K562 (cell line): ENCODE results near the gene HEATR3. TPM values are rescaled to one million over a fixed set of nuclear protein-coding genes. Genes with fewer than 3 reads are reported as not detected.
A peak's percentile ranks its signal among the peaks of the same experiment; 100 is the strongest.

ENCODE experiments used
- CCAR2 ChIP-seq: fragments of 200-400 bp; formaldehyde crosslinking; IDR thresholded peaks from 2 replicates; pipeline ENCODE4 v1.6.1; 2017; ENCODE audit warnings: mild to moderate bottlenecking, low read depth, low read length
- CXXC5 ChIP-seq: fragments of 250-450 bp; sonication (Bioruptor Pico); IDR thresholded peaks from 2 replicates; pipeline ENCODE4 v1.8.0; 2022; ENCODE audit warnings: inconsistent platforms, mild to moderate bottlenecking, moderate library complexity
- EP300 ChIP-seq: IDR thresholded peaks from 2 replicates; pipeline ENCODE4 v1.6.1; 2012; ENCODE audit warnings: low read length, improper control_type of control experiment
- ETV6 ChIP-seq, 3 experiments: fragments of 150-350 bp in 1 of 3; sonication (generic) in 1 of 3; formaldehyde crosslinking in 1 of 3; IDR thresholded peaks; 2 replicates each; pipeline versions ENCODE4 v1.6.1 to v1.8.0; 2014 to 2022; ENCODE audit warnings: borderline replicate concordance in 2 of 3, low read depth in 2 of 3, antibody characterized with exemption in 1 of 3, low read length in 1 of 3, mild to moderate bottlenecking in 1 of 3, missing genetic modification reagents in 1 of 3
- GABPA ChIP-seq: fragments of 200-800 bp; sonication (Bioruptor generic); conservative IDR thresholded peaks from 2 replicates; pipeline ENCODE4 v1.6.1; 2016; ENCODE audit warnings: low read depth, missing genetic modification characterization, missing compliant biosample characterization
- KDM2B ChIP-seq: fragments of 250-450 bp; sonication (Bioruptor Pico); IDR thresholded peaks from 2 replicates; pipeline ENCODE4 v1.8.0; 2021; ENCODE audit warnings: mild to moderate bottlenecking, moderate library complexity
- KHSRP ChIP-seq: fragments of 450-650 bp; IDR thresholded peaks from 2 replicates; pipeline ENCODE4 v1.6.1; 2017
- LEF1 ChIP-seq: fragments of 450-650 bp; IDR thresholded peaks from 2 replicates; pipeline ENCODE4 v1.6.1; 2016; ENCODE audit warnings: mild to moderate bottlenecking
- MAFK ChIP-seq: IDR thresholded peaks from 2 replicates; pipeline ENCODE4 v1.6.1; 2011; ENCODE audit warnings: low read length, improper control_type of control experiment
- NCOR1 ChIP-seq: fragments of 450-650 bp; IDR thresholded peaks from 2 replicates; pipeline ENCODE4 v1.6.1; 2016; ENCODE audit warnings: mild to moderate bottlenecking, moderate library complexity
- NFE2 ChIP-seq: IDR thresholded peaks from 2 replicates; pipeline ENCODE4 v1.6.1; 2014; ENCODE audit warnings: antibody characterized with exemption, low read depth
- NFIC ChIP-seq: fragments of 450-650 bp; IDR thresholded peaks from 2 replicates; pipeline ENCODE4 v1.6.1; 2017; ENCODE audit warnings: mild to moderate bottlenecking, inconsistent platforms
- SNAPC5 ChIP-seq: fragments of 250-450 bp; sonication (Bioruptor Pico); IDR thresholded peaks from 2 replicates; pipeline ENCODE4 v1.8.0; 2021; ENCODE audit warnings: moderate library complexity, mild to moderate bottlenecking, inconsistent platforms
- TBL1XR1 ChIP-seq, 2 experiments: IDR thresholded peaks; 2 replicates each; pipeline ENCODE4 v1.6.1; 2012; ENCODE audit warnings: improper control_type of control experiment in 2 of 2, low read length in 2 of 2, mild to moderate bottlenecking in 1 of 2
- TEAD1 ChIP-seq, 2 experiments: fragments of 450-650 bp in 1 of 2; sonication (generic) in 1 of 2; formaldehyde crosslinking; IDR thresholded peaks; 2 replicates each; pipeline versions ENCODE4 v1.4.0 to v1.8.0; 2020 to 2022; ENCODE audit warnings: mild to moderate bottlenecking in 2 of 2, missing genetic modification reagents in 1 of 2
- ZKSCAN8 ChIP-seq: fragments of 200-800 bp; sonication (Bioruptor generic); IDR thresholded peaks from 2 replicates; pipeline ENCODE4 v1.6.1; 2016; ENCODE audit warnings: missing genetic modification characterization, missing compliant biosample characterization
- ZNF584 ChIP-seq: fragments of 200-800 bp; sonication (Bioruptor generic); IDR thresholded peaks from 2 replicates; pipeline ENCODE4 v1.6.1; 2016; ENCODE audit warnings: low read depth, mild to moderate bottlenecking, missing genetic modification characterization, missing compliant biosample characterization
- ZNF589 ChIP-seq: fragments of 200-800 bp; sonication (Bioruptor generic); IDR thresholded peaks from 2 replicates; pipeline ENCODE4 v1.6.1; 2016; ENCODE audit warnings: low read depth, missing genetic modification characterization, missing compliant biosample characterization
- ZNF644 ChIP-seq: fragments of 200-800 bp; sonication (Bioruptor generic); IDR thresholded peaks from 2 replicates; pipeline ENCODE4 v1.6.1; 2016; ENCODE audit warnings: low read depth, missing genetic modification characterization, missing compliant biosample characterization
- polyA plus RNA-seq, 8 experiments: library from polyadenylated mRNA; depleted of rRNA in 4 of 8; stranded (reverse) in 5 of 8; unstranded in 3 of 8; fragments of >200 nt; fragmentation: Nextera tagmentation in 2 of 8; fragmentation: Illumina TruSeq in 1 of 8; extraction: Ambion mirVana in 2 of 8; extraction: Trizol in 1 of 8; gene quantifications; 2 replicates each; pipeline versions ENCODE4 v1.2.1 to v1.2.3, GENCODE V29; 2011 to 2014; ENCODE audit warnings: inconsistent platforms in 1 of 8, missing spikeins in 1 of 8
- total RNA-seq, 7 experiments: library from RNA; depleted of rRNA in 6 of 7; stranded (reverse); fragments of >200 nt in 6 of 7; fragmentation: Illumina TruSeq in 2 of 7; extraction: Trizol in 2 of 7; gene quantifications; 2 replicates each; pipeline versions ENCODE4 v1.2.1 to v1.2.3, GENCODE V29; 2011 to 2021; ENCODE audit warnings: low replicate concordance in 1 of 7
- TF ChIP-seq, protein P1 (sequence below), 3 experiments: fragments of 200-800 bp in 1 of 3; fragments of 250-450 bp in 1 of 3; fragments of 450-650 bp in 1 of 3; sonication (Bioruptor Pico) in 1 of 3; sonication (Bioruptor generic) in 1 of 3; formaldehyde crosslinking in 1 of 3; IDR thresholded peaks; 2 replicates each; pipeline versions ENCODE4 v1.6.1 to v1.8.0; 2016 to 2022; ENCODE audit warnings: mild to moderate bottlenecking in 2 of 3, missing genetic modification characterization in 2 of 3, missing compliant biosample characterization in 1 of 3, moderate library complexity in 1 of 3

HEATR3 gene
- total and polyA plus RNA-seq, 9 of the 15 experiments (the other 6 are each of a cell fraction or from before 2014, with no cell fraction given): 1.7 to 30.2 (median 18.8) TPM

DNA sequence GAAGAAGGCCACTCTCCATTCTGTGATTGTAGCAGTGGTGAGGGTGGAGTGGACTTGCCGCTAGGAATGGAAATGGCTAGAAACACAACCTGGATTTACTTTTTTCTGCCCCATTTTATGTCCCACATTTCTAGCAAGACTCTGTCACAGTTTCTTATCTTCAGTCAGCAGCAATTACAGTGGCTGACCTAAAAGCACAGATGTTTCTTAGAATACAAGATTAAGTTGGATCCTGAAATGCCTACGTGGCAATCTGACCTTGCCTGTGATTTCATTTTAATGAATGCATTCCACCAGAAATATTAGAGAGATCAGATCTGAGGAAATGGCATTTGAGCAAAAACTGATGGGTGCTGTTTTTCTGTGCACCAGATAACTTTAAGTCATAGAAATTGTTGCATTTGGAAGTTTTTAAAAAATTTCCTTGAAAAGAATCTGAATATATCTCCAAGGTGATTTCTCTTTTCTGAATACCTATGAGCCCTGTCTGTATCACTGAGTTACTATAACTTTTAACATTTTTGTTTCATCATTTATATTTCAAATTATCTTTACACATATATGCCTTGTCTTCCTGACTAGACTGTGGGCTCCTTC is 5.4 kb downstream of the HEATR3 start (continued):
- TF ChIP-seq EP300 (peak; percentile 88), GABPA (tag) (no peak), ETV6 (IDR thresholded peaks at IDR 0.05; ENCODE audit: borderline replicate concordance in 1 of 2, low read depth in 2 of 2, low read length in 1 of 2) (peak in 1 of 2 experiments; percentile 48; a peak in 1 of 4 replicates), ETV6 (CRISPR knock-in tag; IDR thresholded peaks at IDR 0.05; ENCODE audit: borderline replicate concordance) (no peak), ZKSCAN8 (peak; percentile 50; the same call in 1 of the 2 replicates), ZNF584 (0 out of 2 replicates have a peak, but pooled peaks have one; percentile 71), CXXC5 (CRISPR knock-in tag) (peak; percentile 59; the same call in 1 of the 2 replicates), SNAPC5 (CRISPR knock-in tag) (no peak), MAFK (peak; percentile 62; the same call in 1 of the 2 replicates), ZNF644 (tag) (peak; percentile 77), KDM2B (CRISPR knock-in tag) (no peak), NFIC (peak; percentile 76), CCAR2 (no peak), TEAD1 (CRISPR knock-in tag; IDR thresholded peaks at IDR 0.05) (peak in 1 of 2 experiments; percentile 81; a peak in 2 of 4 replicates), TBL1XR1 (IDR thresholded peaks at IDR 0.05; ENCODE audit: low read length in 2 of 2) (peak in 1 of 2 experiments; percentile 77; a peak in 1 of 4 replicates), NFE2 (peak; percentile 42; the same call in 1 of the 2 replicates), NCOR1 (peak; percentile 91), ZNF589 (CRISPR knock-in tag) (peak; percentile 87), LEF1 (peak; percentile 57; the same call in 1 of the 2 replicates), KHSRP (peak; percentile 57; the same call in 1 of the 2 replicates)
- TF ChIP-seq, protein P1, sequence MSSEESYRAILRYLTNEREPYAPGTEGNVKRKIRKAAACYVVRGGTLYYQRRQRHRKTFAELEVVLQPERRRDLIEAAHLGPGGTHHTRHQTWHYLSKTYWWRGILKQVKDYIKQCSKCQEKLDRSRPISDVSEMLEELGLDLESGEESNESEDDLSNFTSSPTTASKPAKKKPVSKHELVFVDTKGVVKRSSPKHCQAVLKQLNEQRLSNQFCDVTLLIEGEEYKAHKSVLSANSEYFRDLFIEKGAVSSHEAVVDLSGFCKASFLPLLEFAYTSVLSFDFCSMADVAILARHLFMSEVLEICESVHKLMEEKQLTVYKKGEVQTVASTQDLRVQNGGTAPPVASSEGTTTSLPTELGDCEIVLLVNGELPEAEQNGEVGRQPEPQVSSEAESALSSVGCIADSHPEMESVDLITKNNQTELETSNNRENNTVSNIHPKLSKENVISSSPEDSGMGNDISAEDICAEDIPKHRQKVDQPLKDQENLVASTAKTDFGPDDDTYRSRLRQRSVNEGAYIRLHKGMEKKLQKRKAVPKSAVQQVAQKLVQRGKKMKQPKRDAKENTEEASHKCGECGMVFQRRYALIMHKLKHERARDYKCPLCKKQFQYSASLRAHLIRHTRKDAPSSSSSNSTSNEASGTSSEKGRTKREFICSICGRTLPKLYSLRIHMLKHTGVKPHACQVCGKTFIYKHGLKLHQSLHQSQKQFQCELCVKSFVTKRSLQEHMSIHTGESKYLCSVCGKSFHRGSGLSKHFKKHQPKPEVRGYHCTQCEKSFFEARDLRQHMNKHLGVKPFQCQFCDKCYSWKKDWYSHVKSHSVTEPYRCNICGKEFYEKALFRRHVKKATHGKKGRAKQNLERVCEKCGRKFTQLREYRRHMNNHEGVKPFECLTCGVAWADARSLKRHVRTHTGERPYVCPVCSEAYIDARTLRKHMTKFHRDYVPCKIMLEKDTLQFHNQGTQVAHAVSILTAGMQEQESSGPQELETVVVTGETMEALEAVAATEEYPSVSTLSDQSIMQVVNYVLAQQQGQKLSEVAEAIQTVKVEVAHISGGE (CRISPR knock-in tag; IDR thresholded peaks at IDR 0.05): peak in 1 of 3 experiments; percentile 66; a peak in 2 of 6 replicates
